ENCODE data around the gene TACR2.

TACR2 gene

DNA sequence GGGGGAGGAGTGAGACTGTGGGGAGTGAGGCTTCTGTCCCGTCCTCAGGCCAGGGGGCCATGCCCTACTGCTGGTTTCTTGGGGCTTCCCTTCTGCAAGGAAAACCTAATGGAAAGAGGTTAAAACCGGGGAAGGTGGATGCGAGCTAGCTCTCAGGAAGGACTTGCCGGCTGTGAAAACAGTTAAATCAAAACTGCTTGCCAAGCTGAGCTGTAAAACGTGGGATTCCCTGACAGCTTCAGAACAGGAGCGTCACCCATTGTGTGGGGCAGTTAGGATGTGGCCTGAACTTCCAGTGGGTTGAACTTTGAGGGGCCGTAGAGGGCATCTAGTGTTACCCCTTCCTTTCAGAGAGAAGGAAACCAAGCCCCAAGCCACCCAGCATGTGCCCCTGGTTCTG lies 47.7 kb upstream of the TACR2 start:
- no peak overlapping the region for H2AFZ ChIP-seq (ENCODE audit: low read depth)
- no peaks in the 10 kb centered on the region for H4K20me1 ChIP-seq (ENCODE audit: insufficient read depth)
- H3K9ac ChIP-seq = no peak overlapping the region
- no peaks in the 10 kb centered on the region for H3K79me2 ChIP-seq (ENCODE audit: insufficient read depth, low read depth)
- H3K4me2 ChIP-seq = no peak overlapping the region
- no peak overlapping the region for H3K27ac ChIP-seq
- H3K27me3 ChIP-seq (ENCODE audit: insufficient read depth, low read depth) = no peaks in the 10 kb centered on the region
- H3K4me3 ChIP-seq (IDR thresholded peaks at IDR 0.05; ENCODE audit: insufficient read depth, low read depth, low read length) = no peak overlapping the region
- peaks cover 8% of the 10 kb centered on the region for H3K4me1 ChIP-seq (ENCODE audit: low read depth, poor library complexity, severe bottlenecking)
- H3K36me3 ChIP-seq (ENCODE audit: insufficient read depth) = no peaks in the 10 kb centered on the region
- TF ChIP-seq, protein P1, sequence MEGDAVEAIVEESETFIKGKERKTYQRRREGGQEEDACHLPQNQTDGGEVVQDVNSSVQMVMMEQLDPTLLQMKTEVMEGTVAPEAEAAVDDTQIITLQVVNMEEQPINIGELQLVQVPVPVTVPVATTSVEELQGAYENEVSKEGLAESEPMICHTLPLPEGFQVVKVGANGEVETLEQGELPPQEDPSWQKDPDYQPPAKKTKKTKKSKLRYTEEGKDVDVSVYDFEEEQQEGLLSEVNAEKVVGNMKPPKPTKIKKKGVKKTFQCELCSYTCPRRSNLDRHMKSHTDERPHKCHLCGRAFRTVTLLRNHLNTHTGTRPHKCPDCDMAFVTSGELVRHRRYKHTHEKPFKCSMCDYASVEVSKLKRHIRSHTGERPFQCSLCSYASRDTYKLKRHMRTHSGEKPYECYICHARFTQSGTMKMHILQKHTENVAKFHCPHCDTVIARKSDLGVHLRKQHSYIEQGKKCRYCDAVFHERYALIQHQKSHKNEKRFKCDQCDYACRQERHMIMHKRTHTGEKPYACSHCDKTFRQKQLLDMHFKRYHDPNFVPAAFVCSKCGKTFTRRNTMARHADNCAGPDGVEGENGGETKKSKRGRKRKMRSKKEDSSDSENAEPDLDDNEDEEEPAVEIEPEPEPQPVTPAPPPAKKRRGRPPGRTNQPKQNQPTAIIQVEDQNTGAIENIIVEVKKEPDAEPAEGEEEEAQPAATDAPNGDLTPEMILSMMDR (conservative IDR thresholded peaks at IDR 0.05; ENCODE audit: low read depth, low read length) = no peak

DNA sequence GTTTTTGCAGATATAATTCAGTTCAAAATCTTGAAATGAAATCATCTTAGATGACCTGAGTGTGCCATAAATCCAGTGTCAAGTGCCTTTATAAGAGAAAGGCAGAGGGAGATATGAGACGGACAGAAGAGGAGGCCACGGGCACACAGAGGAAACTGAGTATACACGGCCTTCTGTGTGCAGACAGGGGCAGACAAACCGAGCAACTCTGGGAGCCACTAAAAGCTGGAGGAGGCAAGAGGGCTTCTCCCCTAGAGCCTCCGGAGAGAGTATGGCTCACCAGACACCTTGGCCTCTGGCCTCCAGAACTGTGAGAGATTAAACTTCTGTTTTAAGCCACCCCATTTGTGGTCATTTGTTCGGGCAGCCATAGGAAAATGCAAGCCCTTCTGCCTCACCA lies 47.2 kb upstream of the TACR2 start:
- Histone ChIP-seq H3K36me3 (ENCODE audit: insufficient read depth) (no peaks in the 10 kb centered on the region), H3K27me3 (ENCODE audit: insufficient read depth, low read depth) (no peaks in the 10 kb centered on the region), H3K4me1 (ENCODE audit: low read depth, poor library complexity, severe bottlenecking) (peaks cover 8% of the 10 kb centered on the region), H3K4me3 (IDR thresholded peaks at IDR 0.05; ENCODE audit: insufficient read depth, low read depth, low read length) (no peak overlapping the region), H2AFZ (ENCODE audit: low read depth) (no peak overlapping the region), H3K9ac (no peak overlapping the region), H3K27ac (no peak overlapping the region), H4K20me1 (ENCODE audit: insufficient read depth) (no peaks in the 10 kb centered on the region), H3K4me2 (no peak overlapping the region), H3K79me2 (ENCODE audit: insufficient read depth, low read depth) (no peaks in the 10 kb centered on the region)
- TF ChIP-seq, protein P1 (conservative IDR thresholded peaks at IDR 0.05; ENCODE audit: low read depth, low read length) = no peak

DNA sequence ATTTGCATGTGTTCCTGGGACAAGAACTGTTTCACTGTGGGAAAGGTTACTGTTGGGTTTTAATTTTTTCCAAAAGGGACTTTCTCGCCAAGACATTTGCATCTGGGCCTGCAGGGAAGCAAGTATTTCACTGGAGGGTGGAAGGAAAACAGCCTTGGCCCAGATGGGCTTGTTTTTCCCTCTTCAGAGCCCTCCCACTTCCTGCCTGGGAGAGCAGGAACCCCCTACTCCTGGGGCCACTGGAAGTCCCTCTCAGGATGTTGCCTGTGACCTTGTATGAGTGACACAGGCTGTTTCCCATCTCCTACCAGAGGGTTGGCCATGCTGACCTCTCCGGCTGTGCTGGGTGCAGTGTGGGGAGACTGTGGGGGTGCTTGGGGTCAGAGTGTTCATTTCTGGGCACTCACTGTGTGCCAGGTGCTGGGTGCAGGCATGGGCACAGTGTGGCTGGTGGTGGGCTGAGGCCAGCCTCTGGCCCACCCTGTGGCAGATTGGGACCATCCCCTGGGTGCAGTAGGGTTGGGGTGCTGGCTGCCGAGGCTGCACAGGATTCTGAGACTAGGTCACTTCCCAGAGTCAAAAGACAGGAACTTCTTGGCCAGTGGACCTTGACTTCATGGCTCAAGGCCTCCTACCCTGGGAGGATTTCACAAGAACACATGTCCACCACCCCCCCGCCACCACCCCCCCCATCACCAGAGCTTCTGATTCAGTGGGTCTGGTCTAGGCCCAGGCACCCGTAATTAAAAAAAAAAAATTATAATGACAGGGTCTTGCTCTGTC lies 44.7 kb upstream of the TACR2 start:
- no peaks in the 10 kb centered on the region for H3K79me2 ChIP-seq (ENCODE audit: insufficient read depth, low read depth)

DNA sequence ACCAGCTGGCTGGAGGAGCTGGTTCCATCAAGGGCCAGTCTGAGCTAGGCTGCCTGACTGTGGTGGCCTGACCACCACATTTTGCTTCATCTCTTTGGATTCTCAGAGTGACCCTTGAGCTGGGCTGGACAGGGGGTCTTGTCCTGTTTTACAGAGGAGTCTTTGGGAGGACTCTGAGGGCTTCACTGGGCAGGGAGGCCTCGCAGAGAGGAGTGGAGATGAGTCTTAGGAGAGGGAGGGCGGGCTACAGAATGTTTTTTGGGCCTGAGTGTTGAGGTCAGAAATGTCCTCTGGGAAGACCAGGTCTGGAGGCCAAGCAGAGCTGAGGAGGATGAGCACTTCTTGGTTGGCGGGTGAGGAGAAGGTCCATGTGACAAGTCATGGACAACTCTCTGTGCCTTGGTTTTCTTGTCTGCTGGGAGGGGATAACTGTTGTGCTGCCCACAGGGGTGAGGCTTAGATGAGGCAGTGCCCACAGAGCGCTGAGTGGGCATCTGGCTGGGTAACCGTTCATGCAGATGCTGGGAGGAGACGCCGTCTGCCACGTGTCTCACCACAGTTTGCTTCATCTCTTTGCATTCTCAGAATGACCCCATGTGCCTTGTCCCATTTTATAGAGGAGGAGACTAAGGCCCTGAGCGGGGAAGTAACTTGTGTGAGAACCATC lies 44.0 kb upstream of the TACR2 start:
- H2AFZ ChIP-seq (ENCODE audit: low read depth) = no peak overlapping the region
- peaks cover 8% of the 10 kb centered on the region for H3K4me1 ChIP-seq (ENCODE audit: low read depth, poor library complexity, severe bottlenecking)
- H3K4me2 ChIP-seq = no peak overlapping the region
- H3K79me2 ChIP-seq (ENCODE audit: insufficient read depth, low read depth) = no peaks in the 10 kb centered on the region
- no peaks in the 10 kb centered on the region for H3K27me3 ChIP-seq (ENCODE audit: insufficient read depth, low read depth)
- no peak overlapping the region for H3K9ac ChIP-seq
- TF ChIP-seq, protein P1 (conservative IDR thresholded peaks at IDR 0.05; ENCODE audit: low read depth, low read length) = no peak
- H3K4me3 ChIP-seq (IDR thresholded peaks at IDR 0.05; ENCODE audit: insufficient read depth, low read depth, low read length) = no peak overlapping the region
- H3K36me3 ChIP-seq (ENCODE audit: insufficient read depth) = no peaks in the 10 kb centered on the region
- H3K27ac ChIP-seq = no peak overlapping the region
- H4K20me1 ChIP-seq (ENCODE audit: insufficient read depth) = no peaks in the 10 kb centered on the region

More for the DNA sequence above, 44.7 kb upstream of the TACR2 start:
- Histone ChIP-seq H3K27me3 (ENCODE audit: insufficient read depth, low read depth) (no peaks in the 10 kb centered on the region), H3K4me2 (no peak overlapping the region), H4K20me1 (ENCODE audit: insufficient read depth) (no peaks in the 10 kb centered on the region), H3K27ac (no peak overlapping the region), H3K4me1 (ENCODE audit: low read depth, poor library complexity, severe bottlenecking) (peaks cover 8% of the 10 kb centered on the region), H3K36me3 (ENCODE audit: insufficient read depth) (no peaks in the 10 kb centered on the region), H3K9ac (no peak overlapping the region), H2AFZ (ENCODE audit: low read depth) (no peak overlapping the region), H3K4me3 (IDR thresholded peaks at IDR 0.05; ENCODE audit: insufficient read depth, low read depth, low read length) (no peak overlapping the region)
- TF ChIP-seq, protein P1 (conservative IDR thresholded peaks at IDR 0.05; ENCODE audit: low read depth, low read length) = no peak

All from KMS-11 (cell line).